SKM-1 (cell line): ENCODE data around the gene DGKG.

ENCODE experiments used
- DNase-seq: peaks from one replicate; lab custom pipeline; 2025; ENCODE audit not compliant: unreplicated experiment; lab: John Stamatoyannopoulos, UW

The DGKG gene

GRCh38 chr3:186281176-186281575, 80.9 kb downstream of the DGKG start:
- no peak for DNase-seq

- no peak for DNase-seq
Measured at GRCh38 chr3:186280737-186281136, 81.3 kb downstream of the DGKG start.

GRCh38 chr3:186277268-186277909, 84.6 kb downstream of the DGKG start:
- DNase-seq = no peak

- no peak for DNase-seq
Measured at GRCh38 chr3:186275436-186275835, 86.6 kb downstream of the DGKG start.

GRCh38 chr3:186273586-186273985, 88.4 kb downstream of the DGKG start:
- no peak for DNase-seq

GRCh38 chr3:186270701-186271100, 91.3 kb downstream of the DGKG start:
- DNase-seq = no peak

GRCh38 chr3:186268616-186269448, 93.2 kb downstream of the DGKG start:
- no peak for DNase-seq

GRCh38 chr3:186267758-186268157, 94.3 kb downstream of the DGKG start:
- no peak for DNase-seq

GRCh38 chr3:186264608-186265400, 97.2 kb downstream of the DGKG start:
- no peak for DNase-seq

GRCh38 chr3:186261638-186262037, 100.4 kb downstream of the DGKG start:
- no peak for DNase-seq

GRCh38 chr3:186260726-186261125, 101.3 kb downstream of the DGKG start:
- no peak for DNase-seq

GRCh38 chr3:186259612-186260383, 102.2 kb downstream of the DGKG start:
- DNase-seq = peak; percentile 46

- DNase-seq = no peak
Measured at GRCh38 chr3:186258968-186259367, 103.1 kb downstream of the DGKG start.

- DNase-seq = no peak
Measured at GRCh38 chr3:186257866-186258265, 104.2 kb downstream of the DGKG start.

- DNase-seq = no peak
Measured at GRCh38 chr3:186255703-186256331, 106.2 kb downstream of the DGKG start.

GRCh38 chr3:186254676-186255650, 107.1 kb downstream of the DGKG start:
- peak; percentile 44 for DNase-seq

- no peak for DNase-seq
Measured at GRCh38 chr3:186251948-186252619, 110.0 kb downstream of the DGKG start.

GRCh38 chr3:186248850-186249249, 113.2 kb downstream of the DGKG start:
- DNase-seq = no peak
